Brain microvascular endothelial cell (primary cell): ENCODE data around the gene AOC1.

ENCODE experiments used
- DNase-seq: peaks from one replicate; pipeline ENCODE4 v3.0.0-alpha.2; 2020
- H3K27ac ChIP-seq: fragments of 250-450 bp; sonication (Bioruptor Pico); 2 replicates; pipeline ENCODE4 v1.5.1; 2020; ENCODE audit warnings: mild to moderate bottlenecking, moderate library complexity
- H3K27me3 ChIP-seq: fragments of 250-450 bp; sonication (Bioruptor Pico); replicated peaks from 2 replicates; pipeline ENCODE4 v1.5.1; 2020; ENCODE audit warnings: mild to moderate bottlenecking
- H3K36me3 ChIP-seq: fragments of 250-450 bp; sonication (Bioruptor Pico); replicated peaks from 2 replicates; pipeline ENCODE4 v1.5.1; 2020; ENCODE audit warnings: mild to moderate bottlenecking
- H3K4me3 ChIP-seq: 2 replicates; pipeline ENCODE4 v1.5.1; 2011; ENCODE audit warnings: low read depth, mild to moderate bottlenecking, control low read depth, low read length, moderate library complexity
- in situ Hi-C: cut with HindIII; loops from 2 replicates; pipeline ENCODE4 v1.10.0; 2017; ENCODE audit warnings: low sequenced_read_pairs, low pct_ligation_motif_present
- TF ChIP-seq, protein P1 (sequence below): IDR thresholded peaks from 2 replicates; pipeline ENCODE4 v1.5.1; 2011; ENCODE audit warnings: low read depth, mild to moderate bottlenecking, moderate library complexity, low read length, control low read depth, inconsistent platforms; ENCODE audit errors: missing control alignments

AOC1 gene

DNA sequence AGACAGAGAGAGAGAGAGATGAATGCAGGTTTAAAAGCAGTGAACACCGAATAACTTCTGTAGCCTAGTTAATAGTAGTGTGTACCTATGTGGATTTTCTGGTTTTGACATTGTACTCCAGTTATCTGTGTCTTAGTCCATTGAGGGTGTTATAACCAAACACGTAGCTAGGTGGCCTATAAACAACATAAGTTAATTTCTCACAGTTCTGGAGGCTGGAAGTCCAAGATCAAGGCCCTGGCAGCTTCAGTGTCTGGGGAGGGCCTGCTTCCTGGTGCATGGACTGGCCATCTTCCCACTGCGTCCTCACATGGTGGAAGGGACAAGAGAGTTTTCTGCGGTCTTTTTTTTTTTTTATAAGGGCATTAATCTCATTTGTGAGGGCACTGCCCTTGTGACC, 23.5 kb downstream of the AOC1 start:
- H3K4me3 ChIP-seq: no peak overlapping the region
- DNase-seq: no peak
- H3K36me3 ChIP-seq: no peaks in the 10 kb centered on the region
- in situ Hi-C loops: no loop called here
- H3K27ac ChIP-seq: no peak overlapping the region
- TF ChIP-seq, protein P1, sequence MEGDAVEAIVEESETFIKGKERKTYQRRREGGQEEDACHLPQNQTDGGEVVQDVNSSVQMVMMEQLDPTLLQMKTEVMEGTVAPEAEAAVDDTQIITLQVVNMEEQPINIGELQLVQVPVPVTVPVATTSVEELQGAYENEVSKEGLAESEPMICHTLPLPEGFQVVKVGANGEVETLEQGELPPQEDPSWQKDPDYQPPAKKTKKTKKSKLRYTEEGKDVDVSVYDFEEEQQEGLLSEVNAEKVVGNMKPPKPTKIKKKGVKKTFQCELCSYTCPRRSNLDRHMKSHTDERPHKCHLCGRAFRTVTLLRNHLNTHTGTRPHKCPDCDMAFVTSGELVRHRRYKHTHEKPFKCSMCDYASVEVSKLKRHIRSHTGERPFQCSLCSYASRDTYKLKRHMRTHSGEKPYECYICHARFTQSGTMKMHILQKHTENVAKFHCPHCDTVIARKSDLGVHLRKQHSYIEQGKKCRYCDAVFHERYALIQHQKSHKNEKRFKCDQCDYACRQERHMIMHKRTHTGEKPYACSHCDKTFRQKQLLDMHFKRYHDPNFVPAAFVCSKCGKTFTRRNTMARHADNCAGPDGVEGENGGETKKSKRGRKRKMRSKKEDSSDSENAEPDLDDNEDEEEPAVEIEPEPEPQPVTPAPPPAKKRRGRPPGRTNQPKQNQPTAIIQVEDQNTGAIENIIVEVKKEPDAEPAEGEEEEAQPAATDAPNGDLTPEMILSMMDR: peak; percentile 13
- H3K27me3 ChIP-seq: no peaks in the 10 kb centered on the region

DNA sequence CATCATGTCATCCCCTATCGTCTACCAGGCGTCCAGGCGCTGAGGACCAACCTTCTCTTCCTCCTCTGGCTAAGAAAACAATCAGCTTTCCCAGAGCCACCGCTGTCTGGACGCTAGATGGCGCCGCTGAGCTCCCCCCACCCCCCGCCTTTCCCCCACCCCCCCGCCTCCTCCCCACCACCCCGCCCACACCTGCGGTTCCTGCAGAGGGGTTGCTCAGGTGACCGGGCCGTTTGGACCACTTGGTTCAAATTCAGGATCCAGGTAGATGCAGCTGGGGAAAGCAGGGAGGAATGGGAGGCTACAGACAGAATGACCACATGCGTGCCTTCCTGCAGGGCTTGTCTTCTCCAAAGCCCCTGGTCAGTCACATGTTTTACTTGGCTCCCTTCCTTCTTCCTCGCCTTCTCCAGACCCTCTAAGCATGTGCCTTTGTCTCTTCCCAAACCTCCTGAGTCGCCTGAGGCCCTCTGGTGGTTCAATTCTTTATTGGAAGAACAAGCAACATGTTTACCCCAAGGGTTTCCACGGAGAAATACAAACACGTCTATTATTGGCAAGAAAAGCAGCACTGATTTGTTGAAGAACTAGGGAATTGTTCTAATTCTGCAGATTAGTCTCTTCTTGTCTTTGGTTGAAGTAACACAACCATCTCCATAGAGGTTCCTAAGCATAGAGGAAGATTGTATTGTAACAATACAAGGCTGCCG, 24.7 kb downstream of the AOC1 start:
- H3K4me3 ChIP-seq: no peak overlapping the region
- no peaks in the 10 kb centered on the region for H3K27me3 ChIP-seq
- TF ChIP-seq, protein P1: peak; percentile 71
- DNase-seq: peak; percentile 64
- in situ Hi-C loops: no loop called here
- H3K36me3 ChIP-seq: no peaks in the 10 kb centered on the region
- no peak overlapping the region for H3K27ac ChIP-seq

DNA sequence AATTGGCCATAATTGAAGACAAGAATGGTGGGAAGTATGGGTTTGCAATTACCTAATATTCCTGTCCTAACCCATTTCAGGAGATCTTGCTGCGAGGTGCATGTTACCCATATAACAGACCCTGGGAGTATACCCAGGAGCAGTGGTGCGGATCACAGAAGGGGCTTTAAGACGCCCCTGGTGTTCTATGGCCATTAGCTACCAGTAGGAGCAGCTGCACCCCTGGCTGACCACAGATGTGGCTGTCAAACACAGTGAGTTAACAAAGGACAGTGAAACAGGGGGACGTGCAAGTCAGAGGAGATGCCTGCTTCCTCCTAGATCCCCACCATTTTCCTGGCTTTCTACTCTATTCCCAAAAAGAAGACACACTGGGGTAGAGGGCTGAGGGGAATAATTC, 25.2 kb downstream of the AOC1 start:
- TF ChIP-seq, protein P1: no peak
- Histone ChIP-seq H3K4me3 (no peak overlapping the region), H3K27me3 (no peaks in the 10 kb centered on the region), H3K27ac (no peak overlapping the region), H3K36me3 (no peaks in the 10 kb centered on the region)
- DNase-seq: no peak
- in situ Hi-C loops: no loop called here

DNA sequence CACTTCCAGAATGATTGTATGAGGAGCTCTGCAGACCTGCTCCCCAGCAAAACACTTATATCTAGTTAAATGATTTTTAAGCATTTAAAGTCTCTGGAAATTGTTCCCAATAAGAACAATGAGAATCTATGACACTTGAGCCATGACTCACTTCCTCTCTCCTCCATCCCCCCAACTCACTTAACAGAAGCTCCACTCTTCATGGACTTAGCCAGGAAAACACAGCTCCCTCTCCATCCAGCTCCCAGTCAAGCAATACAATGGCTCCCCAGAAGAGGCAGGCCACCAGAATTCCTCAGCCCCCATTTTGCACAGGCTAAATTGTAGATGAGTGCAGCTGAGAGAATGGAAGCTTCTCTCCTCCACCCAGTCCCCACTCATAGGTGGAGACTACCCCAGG, 27.0 kb downstream of the AOC1 start:
- in situ Hi-C loops: no loop called here
- Histone ChIP-seq H3K27ac (no peak overlapping the region), H3K27me3 (no peaks in the 10 kb centered on the region), H3K36me3 (no peaks in the 10 kb centered on the region), H3K4me3 (no peak overlapping the region)
- DNase-seq: peak; percentile 15
- TF ChIP-seq, protein P1: no peak

DNA sequence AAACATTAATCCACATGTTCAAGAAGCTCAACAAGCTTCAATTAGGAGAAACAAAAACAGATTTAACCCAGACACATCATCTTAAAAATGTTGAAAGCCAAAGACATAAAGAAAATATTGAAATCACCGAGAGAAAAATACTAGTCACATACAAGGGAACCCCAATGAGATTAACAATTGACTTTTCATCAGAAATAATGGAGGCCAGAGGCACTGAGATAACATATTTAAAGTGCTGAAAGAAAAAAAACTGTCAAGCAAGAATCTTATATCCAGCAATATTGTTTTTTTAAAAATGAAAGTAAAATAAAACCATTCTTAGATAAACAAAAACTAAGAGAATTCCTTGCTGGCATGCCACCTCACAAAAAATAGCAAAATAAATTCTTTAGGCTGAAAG, 28.9 kb downstream of the AOC1 start:
- in situ Hi-C loops: no loop called here
- TF ChIP-seq, protein P1: no peak

More for the DNA sequence above, 28.9 kb downstream of the AOC1 start:
- no peak overlapping the region for H3K4me3 ChIP-seq
- no peaks in the 10 kb centered on the region for H3K27me3 ChIP-seq
- H3K36me3 ChIP-seq: no peaks in the 10 kb centered on the region
- DNase-seq: no peak
- H3K27ac ChIP-seq: no peak overlapping the region
